Endothelial cell (in vitro differentiated cells): ENCODE measurements around the gene OR56A1. TPM values are rescaled to one million over a fixed set of nuclear protein-coding genes. Genes with fewer than 3 reads are reported as not detected.

Source experiments
- DNase-seq: peaks from one replicate; pipeline ENCODE4 v3.0.0; 2021; ENCODE audit warnings: low spot score
- H3K27ac Mint-ChIP-seq: one replicate; pipeline ENCODE4 v1.8.0; 2021; ENCODE audit warnings: mixed read lengths, inconsistent platforms; ENCODE audit not compliant: unreplicated experiment
- H3K27me3 Mint-ChIP-seq: one replicate; pipeline ENCODE4 v1.8.0; 2021; ENCODE audit warnings: mild to moderate bottlenecking, moderate library complexity, mixed read lengths, inconsistent platforms; ENCODE audit not compliant: unreplicated experiment
- H3K36me3 Mint-ChIP-seq: one replicate; pipeline ENCODE4 v1.8.0; 2021; ENCODE audit warnings: mild to moderate bottlenecking, low read depth, mixed read lengths, inconsistent platforms; ENCODE audit not compliant: unreplicated experiment
- H3K4me1 Mint-ChIP-seq: one replicate; pipeline ENCODE4 v1.8.0; 2021; ENCODE audit warnings: mild to moderate bottlenecking, mixed read lengths, inconsistent platforms; ENCODE audit not compliant: unreplicated experiment
- H3K4me3 Mint-ChIP-seq: one replicate; pipeline ENCODE4 v1.8.0; 2021; ENCODE audit warnings: mild to moderate bottlenecking, mixed read lengths, inconsistent platforms; ENCODE audit not compliant: unreplicated experiment
- H3K9me3 Mint-ChIP-seq: one replicate; pipeline ENCODE4 v1.8.0; 2021; ENCODE audit warnings: mixed read lengths, inconsistent platforms; ENCODE audit not compliant: unreplicated experiment
- CTCF ChIP-seq: fragments of 200-600 bp; sonication (generic); IDR thresholded peaks from one replicate; pipeline ENCODE4 v1.5.0; 2021; ENCODE audit warnings: antibody characterized with exemption; ENCODE audit not compliant: unreplicated experiment
- total RNA-seq: library from RNA; stranded (reverse); fragmentation: NEBNext Ultra II Directional; extraction: Animal tissue kit (Norgen Biotek cat#: 25700); gene quantifications from one replicate; pipeline ENCODE4 v1.2.1, GENCODE V29; 2021; ENCODE audit not compliant: unreplicated experiment

The OR56A1 gene
- total RNA-seq, 1 donor from 2014 or later, result 0.03 TPM

GRCh38 chr11:5973530-5973929 lies 57.0 kb downstream of the OR56A1 start:
- DNase-seq, result no peak
- peaks cover 1% of the 10 kb centered on the region for H3K27me3 Mint-ChIP-seq
- no peaks in the 10 kb centered on the region for H3K9me3 Mint-ChIP-seq
- TF ChIP-seq CTCF, result no peak
- no peak overlapping the region for H3K4me3 Mint-ChIP-seq
- H3K27ac Mint-ChIP-seq, result no peak overlapping the region
- H3K36me3 Mint-ChIP-seq, result no peaks in the 10 kb centered on the region
- H3K4me1 Mint-ChIP-seq, result no peaks in the 10 kb centered on the region

Other genes starting within 250 kb of the OR56A1 start
- 6.8 TPM for gene OR52N5, start 247.4 kb downstream of the OR56A1 start, total RNA-seq
- 13.6 TPM for gene OR52N1, start 239.5 kb downstream of the OR56A1 start, total RNA-seq
- not detected for gene OR52N2, start 221.8 kb downstream of the OR56A1 start, total RNA-seq
- gene OR52E6, start 188.9 kb downstream of the OR56A1 start, total RNA-seq, result not detected
- not detected for gene OR52E8, start 173.1 kb downstream of the OR56A1 start, total RNA-seq
- gene OR52E4, start 150.1 kb downstream of the OR56A1 start, total RNA-seq, result not detected
- gene OR52E5, start 137.6 kb downstream of the OR56A1 start, total RNA-seq, result not detected
- gene OR56A3, start 88.5 kb downstream of the OR56A1 start, total RNA-seq, result not detected
- gene OR56A5, start 62.3 kb downstream of the OR56A1 start, total RNA-seq, result not detected
- not detected for gene OR52L1, start 43.8 kb downstream of the OR56A1 start, total RNA-seq
- gene OR56A4, start 23.8 kb downstream of the OR56A1 start, total RNA-seq, result 0.13 TPM
- not detected for gene OR56B4, start 76.9 kb upstream of the OR56A1 start, total RNA-seq
- not detected for gene OR52B2, start 139.6 kb upstream of the OR56A1 start, total RNA-seq
- gene OR52W1, start 168.5 kb upstream of the OR56A1 start, total RNA-seq, result not detected
- not detected for gene C11orf42, start 174.8 kb upstream of the OR56A1 start, total RNA-seq
- 29.3 TPM for gene FHIP1B, start 203.9 kb upstream of the OR56A1 start, total RNA-seq
- not detected for gene CNGA4, start 208.3 kb upstream of the OR56A1 start, total RNA-seq
- 0.64 TPM for gene CCKBR, start 229.1 kb upstream of the OR56A1 start, total RNA-seq